Lower leg skin (tissue), 3 donors: ENCODE measurements around the gene ADIRF.

ENCODE experiments used
- POLR2A ChIP-seq, 2 donors: fragments of 450-650 bp; IDR thresholded peaks; one replicate each; pipeline ENCODE4 v1.6.1; 2016 to 2017; ENCODE audit warnings: antibody characterized with exemption in 2 of 2, mild to moderate bottlenecking in 1 of 2, moderate library complexity in 1 of 2
- TF ChIP-seq, protein P1 (sequence below), 3 donors: fragments of 450-650 bp; IDR thresholded peaks; one replicate each; pipeline ENCODE4 v1.5.1; 2016; ENCODE audit warnings: antibody characterized with exemption in 3 of 3, mild to moderate bottlenecking in 3 of 3, moderate library complexity in 2 of 3

DNA sequence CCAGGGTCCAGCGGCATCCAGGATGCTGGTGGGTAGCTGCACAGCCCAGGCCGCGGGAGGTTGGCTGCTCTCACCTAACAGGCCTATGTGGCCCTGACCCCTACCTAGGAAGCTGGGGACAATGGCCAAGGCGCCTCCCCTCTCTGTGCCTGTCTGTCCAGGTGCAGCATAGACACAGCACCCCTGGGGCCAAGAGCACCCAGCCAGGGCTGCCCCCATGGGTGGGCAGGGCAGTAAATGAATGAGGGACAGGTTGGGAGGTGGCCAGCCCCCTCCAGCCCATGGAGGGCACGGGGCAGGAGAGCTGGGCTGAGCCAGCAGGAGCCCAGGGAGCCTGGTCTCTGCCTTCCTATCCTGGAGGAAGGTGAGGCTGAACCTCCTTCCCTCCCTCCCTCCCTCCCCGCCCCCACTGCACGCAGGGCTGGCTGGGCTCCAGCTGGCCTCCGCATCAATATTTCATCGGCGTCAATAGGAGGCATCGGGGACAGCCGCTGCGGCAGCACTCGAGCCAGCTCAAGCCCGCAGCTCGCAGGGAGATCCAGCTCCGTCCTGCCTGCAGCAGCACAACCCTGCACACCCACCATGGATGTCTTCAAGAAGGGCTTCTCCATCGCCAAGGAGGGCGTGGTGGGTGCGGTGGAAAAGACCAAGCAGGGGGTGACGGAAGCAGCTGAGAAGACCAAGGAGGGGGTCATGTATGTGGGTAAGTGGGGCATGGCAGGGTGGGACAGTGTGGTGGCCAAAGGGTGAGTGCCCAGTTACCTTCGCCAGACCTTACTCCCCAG is 10.0 kb upstream of the ADIRF start, which contains the start of gene SNCG:
- TF ChIP-seq, protein P1, sequence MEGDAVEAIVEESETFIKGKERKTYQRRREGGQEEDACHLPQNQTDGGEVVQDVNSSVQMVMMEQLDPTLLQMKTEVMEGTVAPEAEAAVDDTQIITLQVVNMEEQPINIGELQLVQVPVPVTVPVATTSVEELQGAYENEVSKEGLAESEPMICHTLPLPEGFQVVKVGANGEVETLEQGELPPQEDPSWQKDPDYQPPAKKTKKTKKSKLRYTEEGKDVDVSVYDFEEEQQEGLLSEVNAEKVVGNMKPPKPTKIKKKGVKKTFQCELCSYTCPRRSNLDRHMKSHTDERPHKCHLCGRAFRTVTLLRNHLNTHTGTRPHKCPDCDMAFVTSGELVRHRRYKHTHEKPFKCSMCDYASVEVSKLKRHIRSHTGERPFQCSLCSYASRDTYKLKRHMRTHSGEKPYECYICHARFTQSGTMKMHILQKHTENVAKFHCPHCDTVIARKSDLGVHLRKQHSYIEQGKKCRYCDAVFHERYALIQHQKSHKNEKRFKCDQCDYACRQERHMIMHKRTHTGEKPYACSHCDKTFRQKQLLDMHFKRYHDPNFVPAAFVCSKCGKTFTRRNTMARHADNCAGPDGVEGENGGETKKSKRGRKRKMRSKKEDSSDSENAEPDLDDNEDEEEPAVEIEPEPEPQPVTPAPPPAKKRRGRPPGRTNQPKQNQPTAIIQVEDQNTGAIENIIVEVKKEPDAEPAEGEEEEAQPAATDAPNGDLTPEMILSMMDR (IDR thresholded peaks at IDR 0.05): no peak
- no peak for TF ChIP-seq POLR2A (IDR thresholded peaks at IDR 0.05)
